Kasumi-1 (cell line): ENCODE data around the gene AP1G1.
"Not testable (repeated sequence)": the region's sequence is repeated elsewhere in the genome, so short reads cannot be mapped to it uniquely, and the experiment has no call there.

Source experiments
- DNase-seq, 2 experiments: peaks; one replicate each; lab custom pipeline; 2025; lab: John Stamatoyannopoulos, UW

AP1G1 gene

DNA sequence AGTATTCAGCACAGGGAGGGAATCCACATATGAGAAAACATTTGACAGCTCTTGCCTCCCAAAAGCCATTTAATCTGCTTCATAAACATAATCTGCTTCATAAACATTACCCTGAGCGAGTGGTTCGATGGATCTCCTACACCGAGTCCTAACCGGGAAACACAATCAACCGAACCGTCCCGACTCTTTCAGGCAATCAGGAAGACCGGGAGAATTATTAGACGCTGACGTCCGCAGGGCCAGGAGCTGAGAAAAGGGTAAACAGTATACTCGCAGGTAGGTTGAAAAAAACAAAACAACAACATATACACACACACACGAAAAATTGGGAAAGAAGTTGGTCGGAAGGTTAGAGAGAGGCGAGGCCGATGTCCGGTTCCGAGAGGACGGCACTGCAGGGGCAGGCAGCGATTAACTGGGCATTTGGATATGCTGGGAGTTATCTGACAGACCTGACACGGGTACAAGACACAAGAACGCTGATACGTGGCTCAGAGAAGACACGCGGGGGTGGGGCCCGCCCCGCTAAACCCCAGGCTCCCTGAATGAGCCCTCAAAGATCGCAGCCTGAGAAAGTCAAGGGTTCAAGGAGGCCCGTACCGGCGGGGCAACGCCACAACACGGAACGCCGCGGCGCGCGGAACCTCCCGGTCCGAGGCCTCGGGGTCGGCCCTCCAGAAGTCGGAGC is 585 bp downstream of the AP1G1 start:
- peak in 1 of 2 experiments; percentile 37 for DNase-seq

DNA sequence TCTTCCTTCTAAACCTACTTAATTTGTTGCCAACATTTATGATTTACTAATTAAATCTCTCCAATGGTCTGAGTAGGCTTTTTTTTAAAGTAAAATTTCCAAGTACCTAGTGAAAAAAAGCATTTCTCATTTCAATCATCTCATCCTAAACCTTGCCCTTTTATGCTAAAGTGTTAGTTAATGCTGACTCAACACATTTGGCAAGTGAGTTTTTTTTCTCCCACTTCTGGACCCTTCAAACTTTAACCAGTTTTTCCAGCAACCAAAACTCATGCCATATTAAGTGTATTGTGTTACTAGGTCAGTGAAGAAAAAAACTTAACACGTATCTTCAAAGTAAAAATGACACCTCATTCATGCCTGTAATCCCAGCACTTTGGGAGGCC is 5.3 kb downstream of the AP1G1 start:
- no peak for DNase-seq

DNA sequence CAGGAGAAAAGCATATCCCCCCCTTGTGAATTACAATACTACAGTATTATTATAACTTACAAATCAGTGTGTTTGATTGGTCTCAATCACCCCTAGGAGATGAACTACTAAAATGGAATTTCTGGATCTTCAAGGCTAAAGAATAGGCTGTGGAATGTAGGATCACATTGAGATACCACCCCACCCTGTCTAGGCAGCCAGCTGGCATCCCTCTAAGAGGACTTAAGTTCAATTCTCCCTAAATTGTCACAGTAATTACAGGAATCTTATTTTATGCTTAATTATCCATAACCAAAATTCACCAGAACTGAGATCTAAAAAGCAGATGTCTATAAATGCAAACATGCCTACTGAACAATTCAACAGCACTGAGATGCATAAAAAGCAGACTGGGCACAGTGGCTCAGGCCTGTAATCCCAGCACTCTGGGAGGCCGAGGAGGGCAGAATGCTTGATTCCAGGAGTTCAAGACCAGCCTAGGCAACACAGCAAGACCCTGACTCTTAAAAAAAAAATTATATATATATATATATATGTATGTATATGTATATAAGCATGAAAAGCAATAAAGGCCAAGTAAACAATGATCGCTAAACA is 12.0 kb downstream of the AP1G1 start:
- DNase-seq, result no peak

DNA sequence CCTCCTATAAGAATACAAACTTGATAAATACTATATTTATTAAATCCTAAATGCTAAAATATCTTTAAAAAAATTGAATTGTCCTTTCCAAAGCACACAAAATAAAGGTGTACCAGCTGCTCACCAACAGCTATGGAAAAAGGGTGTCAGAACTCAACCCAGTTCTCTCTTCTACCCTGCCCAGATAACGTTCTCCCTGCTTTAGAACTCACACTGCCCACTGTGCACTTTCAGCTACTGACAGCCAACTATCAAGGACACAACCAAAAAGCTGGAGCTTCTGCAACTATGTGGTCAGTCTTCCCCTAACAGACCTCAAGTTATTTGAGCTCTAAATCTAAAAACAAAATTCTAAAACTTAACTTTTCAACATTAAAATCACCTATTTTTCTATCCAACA is 13.7 kb downstream of the AP1G1 start:
- DNase-seq, result no peak

DNA sequence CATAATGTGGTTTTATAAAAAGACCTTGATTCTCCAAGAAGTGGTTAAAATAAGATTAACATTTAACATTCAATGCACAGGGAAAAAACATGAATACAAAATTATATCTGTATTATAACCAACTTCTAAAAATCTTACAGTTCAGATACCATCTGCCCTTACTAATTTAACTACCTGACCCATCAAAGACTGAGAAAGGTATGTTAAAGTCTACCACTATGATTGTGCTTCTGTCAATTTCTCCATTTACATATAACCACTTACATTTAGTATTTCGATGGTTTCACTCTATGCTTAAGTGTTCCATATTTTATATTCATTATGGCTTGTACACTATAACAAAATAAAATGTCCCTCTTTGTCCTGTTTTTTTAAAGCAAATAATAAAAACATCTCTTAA is 14.6 kb downstream of the AP1G1 start:
- DNase-seq, result no peak

DNA sequence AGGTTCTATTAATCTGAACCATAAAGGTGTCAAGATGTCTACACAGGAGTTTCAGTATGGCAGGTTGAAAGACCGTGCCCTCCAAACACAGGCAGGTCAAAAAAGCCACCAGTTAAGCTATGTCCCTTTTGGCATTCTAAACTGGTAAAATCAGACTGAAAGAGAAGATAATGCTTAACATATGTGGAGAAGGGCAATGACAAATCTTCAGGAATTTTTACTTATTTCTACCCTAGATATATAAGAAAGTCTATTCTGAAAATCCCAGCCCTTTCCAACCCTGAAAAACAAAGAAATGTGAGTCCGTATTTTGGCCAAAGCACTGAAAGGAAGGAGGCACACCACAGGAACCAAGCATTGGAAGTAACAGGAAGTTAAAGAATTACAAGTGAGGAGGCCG is 16.5 kb downstream of the AP1G1 start:
- no peak for DNase-seq

DNA sequence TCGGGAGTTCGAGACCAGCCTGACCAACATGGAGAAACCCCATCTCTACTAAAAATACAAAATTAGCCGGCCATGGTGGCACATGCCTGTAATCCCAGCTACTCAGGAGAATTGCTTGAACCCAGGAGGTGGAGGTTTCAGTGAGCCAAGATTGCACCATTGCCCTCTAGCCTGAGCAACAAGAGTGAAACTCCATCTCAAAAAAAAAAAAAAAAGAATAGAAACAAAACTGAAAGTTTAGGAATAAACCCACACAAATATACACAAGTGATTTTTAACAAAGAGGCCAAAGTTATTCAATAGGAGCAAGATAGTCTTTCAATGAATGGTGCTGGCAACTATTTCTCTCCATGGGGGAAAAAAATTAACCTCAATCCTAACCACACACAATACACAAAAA is 18.3 kb downstream of the AP1G1 start:
- not testable (repeated sequence) for DNase-seq

DNA sequence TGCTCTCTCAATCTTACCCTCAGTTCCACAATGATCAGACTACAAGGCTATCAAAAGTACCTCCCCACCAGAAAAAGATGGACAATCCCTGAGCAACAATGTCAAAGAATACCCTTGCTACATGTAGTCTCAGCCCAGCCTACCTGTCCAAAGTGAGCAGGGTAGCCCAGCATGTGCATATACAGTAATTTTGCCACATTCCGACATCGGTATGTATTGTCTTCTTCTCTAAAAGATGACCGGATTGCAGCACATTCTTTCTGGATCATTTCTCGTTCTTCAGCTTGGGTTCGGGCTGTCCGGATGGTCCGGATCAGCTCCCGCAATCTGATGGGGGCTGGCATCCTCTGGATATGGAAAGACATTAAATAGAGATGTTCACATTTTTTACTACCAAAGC is 19.5 kb downstream of the AP1G1 start:
- no peak for DNase-seq

DNA sequence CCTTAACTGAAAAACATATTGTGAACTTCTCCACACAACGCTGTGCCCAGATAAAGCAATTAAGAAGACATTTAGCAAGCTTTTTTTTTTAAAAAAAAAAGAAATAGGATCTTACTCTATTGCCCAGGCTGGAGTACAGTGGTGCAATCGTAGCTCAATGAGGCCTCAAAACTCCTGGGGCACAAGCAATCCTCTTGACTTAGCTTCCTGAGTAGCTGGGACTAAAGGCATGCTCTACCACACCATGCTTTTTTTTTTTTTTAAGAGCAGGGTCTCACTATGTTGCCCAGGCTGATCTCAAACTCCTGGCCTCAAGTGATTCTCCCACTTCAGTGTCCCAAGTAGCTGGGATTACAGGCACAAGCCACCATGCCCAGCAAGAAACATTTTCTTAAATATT is 20.1 kb downstream of the AP1G1 start:
- DNase-seq, result no peak

DNA sequence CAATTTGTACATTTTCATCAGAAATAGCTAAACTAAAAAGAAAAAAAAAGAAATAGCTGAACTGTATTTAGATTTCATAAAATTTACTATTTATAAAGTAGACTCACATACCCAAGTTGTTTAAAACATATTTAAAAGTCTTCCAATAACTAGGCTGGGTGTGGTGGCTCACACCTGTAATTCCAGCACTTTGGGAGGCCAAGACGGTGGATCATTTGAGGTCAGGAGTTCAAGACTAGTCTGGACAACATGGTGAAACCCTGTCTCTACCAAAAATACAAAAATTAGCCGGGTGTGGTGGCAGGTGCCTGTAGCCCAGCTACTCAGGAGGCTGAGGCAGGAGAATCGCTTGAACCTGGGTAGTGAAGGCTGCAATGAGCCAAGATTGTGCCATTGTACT is 23.5 kb downstream of the AP1G1 start:
- not testable (repeated sequence) for DNase-seq

DNA sequence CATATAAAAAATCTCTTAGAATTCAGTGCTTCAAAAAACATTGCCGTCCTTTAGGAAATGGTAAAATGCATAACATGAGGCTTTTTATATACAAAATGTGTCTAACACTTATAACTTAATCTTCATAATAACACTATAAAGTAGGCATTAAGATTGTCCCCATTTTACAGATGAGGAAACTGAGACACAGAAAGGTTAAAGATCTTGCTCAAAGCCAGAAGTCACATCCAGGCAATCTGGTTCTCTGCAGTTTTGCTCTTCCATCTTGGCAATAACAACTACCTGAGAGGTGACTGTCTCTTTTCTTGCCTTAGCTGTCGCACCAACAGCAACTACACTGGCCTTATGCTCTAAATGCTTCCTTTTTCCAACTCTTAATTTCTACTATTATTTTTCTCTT is 24.5 kb downstream of the AP1G1 start:
- no peak for DNase-seq

DNA sequence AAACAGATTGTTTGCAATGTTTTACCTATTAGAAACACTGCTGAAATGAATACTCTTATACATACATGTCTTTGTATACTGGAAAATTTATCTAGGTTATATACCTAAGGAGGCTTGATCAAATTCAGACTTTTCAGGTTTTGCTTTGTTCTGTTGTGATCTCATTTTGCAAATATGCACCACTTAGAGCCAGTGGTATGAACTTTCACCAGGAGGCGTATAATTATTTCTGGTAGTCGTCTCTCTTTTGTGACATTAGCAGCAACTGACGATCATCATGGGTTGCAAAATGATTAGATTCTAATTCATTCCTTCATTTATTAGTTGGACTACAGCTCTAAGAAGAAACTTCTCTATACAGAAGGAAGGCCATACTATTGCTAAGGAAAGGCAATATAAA is 26.9 kb downstream of the AP1G1 start:
- no peak for DNase-seq

DNA sequence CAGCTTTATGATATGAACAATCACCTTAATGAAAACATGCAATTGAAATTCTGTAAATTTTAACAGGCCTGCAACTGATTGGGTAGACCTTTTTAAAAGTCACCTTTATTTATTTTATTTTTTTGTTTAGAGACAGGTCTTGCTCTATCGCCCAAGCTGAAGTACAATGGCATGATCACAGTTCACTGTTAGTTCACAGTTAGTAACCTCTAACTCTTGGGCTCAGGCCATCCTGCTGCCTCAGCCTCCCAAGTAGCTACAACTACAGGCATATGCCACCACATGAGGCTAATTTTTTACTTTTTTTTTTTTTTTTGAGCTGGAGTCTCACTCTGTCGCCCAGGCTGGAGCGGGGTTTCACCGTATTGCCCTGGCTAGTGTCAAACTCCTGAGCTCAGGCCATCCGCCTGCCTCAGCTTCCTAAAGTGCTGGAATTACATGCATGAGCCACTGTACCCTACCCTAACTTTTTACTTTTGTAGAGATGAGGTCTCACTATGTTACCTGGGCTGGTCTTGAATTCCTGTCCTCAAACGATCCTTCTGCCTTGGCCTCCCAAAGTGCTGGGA is 28.0 kb downstream of the AP1G1 start:
- DNase-seq, result no peak

DNA sequence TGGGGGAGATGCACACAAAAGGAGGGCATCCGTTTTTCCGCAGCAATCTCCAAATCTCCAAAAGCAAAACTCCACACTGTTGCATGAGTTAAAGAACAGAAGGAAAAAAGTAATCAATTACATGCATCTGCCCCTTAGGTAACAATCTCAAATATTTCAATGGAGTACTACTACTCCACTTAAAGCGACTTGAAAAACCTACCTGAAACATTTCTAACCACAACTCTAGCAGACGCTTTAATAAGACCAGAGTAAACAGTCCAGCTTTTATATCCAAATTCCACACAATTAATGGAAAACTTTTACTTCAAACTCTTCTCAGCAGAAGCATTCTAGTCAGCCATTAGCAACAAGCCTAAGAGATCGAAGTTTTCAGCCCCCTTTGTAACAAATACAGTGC is 29.9 kb downstream of the AP1G1 start:
- DNase-seq, result no peak

DNA sequence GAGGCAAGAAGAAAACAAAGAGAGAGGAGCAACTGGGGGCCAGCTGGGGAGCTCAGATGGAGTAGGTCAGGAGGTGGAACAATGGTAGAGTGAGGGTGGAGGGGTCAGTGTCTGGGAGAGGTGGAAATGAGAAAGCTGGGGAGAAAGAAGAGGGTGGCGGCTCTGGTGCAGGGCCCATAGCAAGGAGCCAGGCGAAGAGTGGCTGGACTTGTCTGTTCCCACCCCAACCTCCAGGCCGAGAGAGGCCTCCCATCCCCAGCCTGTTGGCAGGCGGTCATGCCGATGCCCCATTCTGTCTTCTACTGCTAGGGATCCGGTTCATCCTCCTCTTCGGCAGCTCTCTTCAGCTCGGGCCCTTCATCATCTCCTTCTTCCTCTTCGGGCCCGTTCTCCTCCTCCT is 31.3 kb downstream of the AP1G1 start:
- DNase-seq, result no peak

DNA sequence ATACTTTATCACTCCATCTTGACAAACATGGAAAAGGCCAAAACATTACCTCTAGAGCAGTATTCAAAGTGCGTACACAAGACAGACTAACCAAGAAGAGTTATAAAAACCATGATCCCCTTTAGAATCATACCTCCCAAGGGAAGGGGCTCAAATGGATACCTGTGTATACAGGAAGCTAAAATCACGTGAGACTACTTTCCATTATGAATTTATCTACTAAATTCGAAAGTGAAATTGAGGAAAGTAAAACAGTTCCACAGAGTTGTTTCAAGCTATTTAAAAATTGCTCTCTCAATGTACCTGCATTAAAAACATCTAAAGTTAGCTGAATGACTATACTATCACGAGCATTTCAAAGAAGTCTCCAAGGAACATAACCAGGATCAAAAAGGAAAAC is 32.7 kb downstream of the AP1G1 start:
- DNase-seq, result no peak

DNA sequence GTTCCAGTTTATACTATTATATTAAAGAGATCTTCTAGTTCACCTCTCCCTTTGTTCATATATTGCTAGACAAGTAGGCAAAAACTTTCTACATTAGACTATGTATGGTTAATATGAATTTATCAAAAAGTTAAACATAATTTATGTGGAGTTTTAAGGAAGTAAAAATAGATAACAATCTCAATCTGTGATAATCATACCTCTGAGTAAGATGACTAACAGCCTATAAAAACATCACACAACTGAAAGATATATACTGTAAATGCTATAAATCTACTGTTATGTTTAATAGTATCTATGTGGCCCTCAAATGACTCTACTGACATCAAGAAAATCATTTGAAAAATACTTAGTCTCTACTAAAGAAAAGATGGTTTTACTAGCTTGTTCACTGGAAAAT is 37.1 kb downstream of the AP1G1 start:
- no peak for DNase-seq

DNA sequence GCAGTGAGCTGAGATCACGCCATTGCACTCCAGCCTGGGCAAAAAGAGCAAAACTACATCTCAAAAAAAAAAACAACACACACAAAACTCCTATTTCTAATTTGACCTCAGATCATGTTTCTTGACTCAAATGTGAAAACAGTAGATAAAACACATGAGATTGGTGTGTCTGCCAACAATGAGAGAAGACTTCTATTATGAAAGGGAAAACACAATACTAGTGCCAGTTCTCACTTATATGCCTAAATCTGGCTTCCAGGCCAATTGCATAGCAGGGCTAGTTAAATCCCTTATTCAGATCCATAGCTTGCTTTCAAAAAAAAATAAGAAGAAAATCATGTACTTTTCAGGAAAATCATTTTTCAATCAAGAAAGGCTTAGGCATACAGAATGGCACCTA is 39.4 kb downstream of the AP1G1 start:
- DNase-seq, result no peak

DNA sequence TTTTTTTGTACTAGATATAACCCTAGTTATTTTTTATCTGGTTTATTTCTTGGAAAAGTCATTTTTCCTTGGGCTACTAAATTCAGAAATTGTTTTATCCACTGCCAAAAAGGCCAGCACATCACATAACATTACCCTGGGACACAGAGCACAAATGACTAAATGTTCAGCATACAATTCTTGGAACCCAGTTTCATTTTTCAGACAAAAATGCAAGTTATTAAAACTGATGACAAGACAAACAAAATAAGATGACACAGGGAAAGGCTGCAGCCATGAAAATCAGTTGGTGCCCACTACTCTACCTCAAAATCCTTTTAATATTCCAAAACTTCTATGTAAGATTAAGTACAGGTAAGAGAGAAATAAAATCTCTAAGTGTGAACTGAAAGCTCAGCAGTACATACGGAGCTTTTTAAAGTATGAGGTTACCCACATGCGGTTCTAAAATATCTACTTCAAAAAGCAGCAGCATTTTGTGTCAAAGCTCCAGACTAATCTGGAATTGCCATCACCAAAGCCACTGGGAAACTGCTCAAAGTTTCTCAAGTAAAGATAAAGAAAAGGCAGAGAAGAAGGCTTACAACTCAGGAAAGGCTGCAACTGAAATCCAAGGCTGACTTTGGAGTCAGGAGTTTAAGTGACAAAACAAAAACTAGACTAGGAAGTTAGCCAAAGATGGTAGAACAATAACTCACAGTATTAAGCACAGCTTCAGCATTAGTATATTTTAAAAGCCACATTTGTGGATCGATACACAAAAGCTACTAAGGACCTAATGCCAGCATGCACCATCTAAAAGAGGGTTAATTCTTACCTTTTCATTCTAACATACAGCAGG is 41.4 kb downstream of the AP1G1 start:
- no peak for DNase-seq

DNA sequence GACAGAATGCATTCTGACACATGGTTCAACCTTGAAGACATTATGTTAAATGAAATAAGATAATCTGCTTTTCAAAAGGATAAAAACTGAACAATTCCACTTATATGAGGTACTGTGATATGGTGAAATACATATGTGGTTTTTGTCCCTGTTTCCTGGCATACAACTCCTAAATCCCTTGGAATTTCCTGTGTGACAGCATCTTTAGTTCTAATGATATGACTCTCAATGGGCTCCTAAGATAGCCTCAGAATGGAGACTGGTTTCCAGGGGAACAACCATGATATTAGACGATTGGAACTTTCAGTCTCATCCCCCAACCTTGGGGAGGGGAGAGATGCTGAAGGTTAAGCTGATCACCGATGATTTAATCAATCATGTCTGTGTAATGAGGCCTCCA is 46.4 kb downstream of the AP1G1 start:
- DNase-seq, result no peak

DNA sequence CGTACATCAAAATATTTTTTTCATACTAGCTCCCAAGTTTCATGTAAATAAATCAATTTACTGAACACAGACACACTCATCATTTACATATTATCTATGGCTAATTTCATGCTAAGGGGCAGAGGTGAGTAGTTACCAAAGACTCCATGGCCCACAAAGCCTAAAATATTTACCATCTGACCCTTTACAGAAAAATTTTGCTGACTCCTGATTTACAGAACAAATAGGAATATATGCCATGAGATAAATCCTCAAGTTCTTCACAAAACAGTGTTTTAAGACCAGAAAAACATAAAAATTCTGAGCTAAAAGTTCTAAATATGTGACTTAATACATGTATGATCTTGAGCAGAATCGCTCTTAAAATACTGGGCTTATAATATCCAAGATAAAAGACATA is 47.5 kb downstream of the AP1G1 start:
- no peak for DNase-seq

DNA sequence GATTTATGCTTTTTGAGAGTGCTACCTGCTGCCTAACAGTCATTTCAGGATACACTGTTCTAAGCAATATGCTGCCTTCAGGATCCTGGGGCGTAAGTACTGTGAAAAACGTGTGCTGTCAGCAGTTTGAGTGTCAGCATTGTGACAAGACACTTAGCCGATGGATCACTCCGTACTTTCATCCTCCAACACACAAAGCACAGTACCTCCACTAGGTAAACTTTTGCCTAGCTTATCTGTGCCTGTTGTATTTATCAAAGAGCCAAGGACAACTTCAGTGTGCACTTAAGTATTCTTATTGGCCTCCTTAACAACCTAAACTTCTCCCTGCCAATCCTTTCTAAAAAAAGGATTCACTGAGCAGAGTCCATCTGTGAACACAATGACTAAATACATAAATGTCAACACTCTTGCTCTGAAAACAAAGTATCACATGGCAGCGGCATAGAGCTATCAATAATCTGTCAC is 50.3 kb downstream of the AP1G1 start:
- DNase-seq, result no peak

DNA sequence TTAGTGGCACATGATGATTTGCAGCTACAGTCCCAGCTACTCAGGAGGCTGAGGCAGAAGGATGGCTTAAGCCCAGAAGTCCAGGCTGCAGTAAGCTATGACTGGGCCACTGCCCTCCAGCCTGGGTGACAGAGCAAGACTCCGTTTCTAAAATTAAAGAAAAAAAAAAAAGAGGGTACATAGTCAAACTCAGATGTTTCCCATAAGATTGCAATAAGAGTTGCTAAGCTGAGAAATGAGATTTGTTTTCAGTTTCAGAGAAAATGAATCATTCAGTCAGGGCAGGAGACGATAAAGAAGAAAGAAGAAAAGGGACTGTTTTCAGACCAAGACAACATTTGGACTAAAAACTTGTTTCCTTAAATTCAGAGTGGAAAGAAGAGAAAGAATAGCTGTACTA is 54.0 kb downstream of the AP1G1 start:
- DNase-seq, result no peak
